Measurements from ENCODE around the gene IGF1.

DNA sequence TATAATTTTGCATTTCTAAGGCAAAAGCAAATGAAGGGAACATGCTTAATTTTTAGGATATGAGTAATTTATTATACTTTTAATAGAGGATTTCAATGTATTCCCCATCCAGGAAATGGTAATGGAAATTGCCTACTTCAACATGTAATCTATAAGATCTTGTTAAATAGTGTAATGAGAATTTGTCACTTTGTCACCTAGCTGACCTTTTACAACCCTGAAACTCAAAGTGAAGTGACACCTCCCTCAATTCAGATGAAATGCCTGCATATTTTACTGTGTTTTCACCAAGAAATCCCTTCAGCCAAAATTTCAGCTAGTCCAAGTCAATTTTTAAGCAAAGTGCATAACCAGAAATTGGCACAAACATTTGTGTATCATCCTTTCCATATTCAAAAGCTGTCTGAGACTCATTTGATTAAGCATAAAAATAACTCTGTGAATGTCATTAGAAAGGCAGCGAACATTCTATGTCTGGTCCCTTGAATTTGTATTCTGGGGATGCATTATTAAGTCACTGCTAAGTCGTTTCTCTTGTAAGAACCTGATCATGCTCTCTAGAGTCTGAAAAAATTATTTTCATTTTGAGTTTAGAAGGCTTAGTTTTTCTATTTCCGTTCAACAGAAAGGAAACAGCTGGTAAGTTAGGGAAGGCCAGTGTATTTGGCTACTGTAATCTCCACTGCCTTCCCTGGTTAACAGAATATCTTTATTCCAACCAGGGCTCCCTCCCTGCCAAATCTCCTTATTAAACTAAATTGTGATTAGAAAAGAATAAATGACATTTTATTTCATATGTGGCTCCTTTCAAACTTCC, 100.8 kb downstream of the IGF1 start:
- TF ChIP-seq EZH2phosphoT487 (IDR thresholded peaks at IDR 0.05; ENCODE audit: borderline replicate concordance) (no peak), CTCF (conservative IDR thresholded peaks at IDR 0.05; ENCODE audit: low read length) (no peak)
